Ovary (tissue), 9 donors: Measurements from ENCODE around the gene ANKAR. TPM values are rescaled to one million over a fixed set of nuclear protein-coding genes. Genes with fewer than 3 reads are reported as not detected.
A peak's percentile ranks its signal among the peaks of the same experiment; 100 is the strongest.

ENCODE experiments used
- DNase-seq, 5 donors: peaks; one replicate each; pipeline ENCODE4 v3.0.0-alpha.2; 2019 to 2020
- H3K27ac ChIP-seq, 2 donors: fragments of 200-600 bp; one replicate each; pipeline versions ENCODE4 v1.5.1 to v1.8.0; 2019 to 2022
- H3K27me3 ChIP-seq: fragments of 200-600 bp; one replicate; pipeline ENCODE4 v1.8.0; 2022
- H3K36me3 ChIP-seq: fragments of 200-600 bp; sonication (generic); one replicate; pipeline ENCODE4 v1.5.1; 2019
- H3K4me1 ChIP-seq: one replicate; pipeline ENCODE4 v1.8.1; 2013; ENCODE audit warnings: mild to moderate bottlenecking, moderate library complexity; ENCODE audit not compliant: insufficient read depth
- H3K4me3 ChIP-seq: fragments of 200-600 bp; sonication (generic); one replicate; pipeline ENCODE4 v1.5.1; 2017
- H3K9me3 ChIP-seq, 2 donors: fragments of 200-600 bp in 1 of 2; sonication (generic) in 1 of 2; one replicate each; pipeline versions ENCODE4 v1.5.1 to v1.8.1; 2013 to 2019; ENCODE audit warnings: mild to moderate bottlenecking in 1 of 2, moderate library complexity in 1 of 2
- CTCF ChIP-seq, 3 donors: fragments of 450-650 bp in 2 of 3; fragments of 200-600 bp in 1 of 3; IDR thresholded peaks; one replicate each; pipeline versions ENCODE4 v1.5.1 to v1.8.0; 2016 to 2022; ENCODE audit warnings: antibody characterized with exemption in 3 of 3, mild to moderate bottlenecking in 1 of 3
- EP300 ChIP-seq: sonication (generic); formaldehyde crosslinking; IDR thresholded peaks from one replicate; pipeline ENCODE4 v1.6.1; 2017; ENCODE audit warnings: antibody characterized with exemption
- POLR2A ChIP-seq: fragments of 450-650 bp; IDR thresholded peaks from one replicate; pipeline ENCODE4 v1.6.1; 2017; ENCODE audit warnings: antibody characterized with exemption, mild to moderate bottlenecking, moderate library complexity
- WGBS, 3 donors: extraction: QIAGEN DNeasy Blood & Tissue Kit in 1 of 3; methylation state at CpG; one replicate each; pipeline versions ENCODE4 v1.1.5 to v1.1.7; 2013 to 2017; 5-methylcytosine and 5-hydroxymethylcytosine counted together
- intact Hi-C, 4 donors: fragments of 100-400 bp; cut with DNase I; formaldehyde crosslinking; loops; one replicate each; pipeline versions ENCODE4 v1.11.0 to v1.15.1; 2022 to 2023
- polyA plus RNA-seq, 2 donors: library from polyadenylated mRNA; stranded (reverse); fragments of 200-250 nt in 1 of 2; fragments of 350-450 nt in 1 of 2; fragmentation: Illumina TruSeq in 1 of 2; extraction: RNeasy Lipid Tissue Mini Kit (QIAGEN cat#74804) in 1 of 2; gene quantifications; one replicate each; pipeline ENCODE4 v1.2.3, GENCODE V29; 2013 to 2014
- total RNA-seq, 7 donors: library from RNA; depleted of rRNA in 2 of 7; stranded (reverse); fragments of >200 nt in 2 of 7; fragmentation: NEBNext Ultra II Directional in 3 of 7; extraction: Animal tissue kit (Norgen Biotek cat#: 25700) in 3 of 7; gene quantifications; one replicate each; pipeline versions ENCODE4 v1.1.0 to v1.2.4, GENCODE V29; 2016 to 2023
- donor health status: DM: no; HTN: no; CAD: no; lungs with moderate emphysema.
- donor health status: DM: no; HTN: no; CAD: no.
- donor health status: Bipolar disorder and iron deficiency.
- donor health status: DM: yes; HTN: yes; CAD: no.
- donor health status: DM: no; HTN: no; CAD: no.
- donor health status: DM: yes; HTN: yes; CAD: no.

The ANKAR gene
- total and polyA plus RNA-seq, 9 donors: 3.6 to 23.2 (median 17.3) TPM

DNA sequence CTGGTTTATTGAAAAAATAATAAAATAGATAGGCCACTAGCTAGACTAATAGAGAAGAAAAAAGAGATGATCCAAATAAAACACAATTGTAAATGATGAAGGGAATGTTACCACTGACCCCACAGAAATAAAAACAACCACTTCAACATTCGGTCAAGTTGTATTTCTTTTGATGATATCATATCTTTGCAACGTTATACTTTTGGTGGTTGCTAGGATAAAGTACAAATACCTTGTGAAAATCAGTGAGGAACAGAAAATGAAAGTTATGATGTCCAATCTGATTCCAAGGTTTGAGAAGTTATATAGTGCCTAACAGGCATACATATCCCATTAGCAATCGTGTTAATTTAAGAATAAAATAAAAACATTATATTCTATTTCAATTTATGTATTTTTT is 19.8 kb upstream of the ANKAR start:
- intact Hi-C loops: no loop called here
- no peak overlapping the region for H3K4me3 ChIP-seq
- no peaks in the 10 kb centered on the region for H3K36me3 ChIP-seq
- no peaks in the 10 kb centered on the region for H3K27me3 ChIP-seq
- no peak overlapping the region for H3K27ac ChIP-seq
- no peaks in the 10 kb centered on the region for H3K9me3 ChIP-seq
- TF ChIP-seq CTCF (IDR thresholded peaks at IDR 0.05): no peak
- no peak for TF ChIP-seq POLR2A
- no peak for TF ChIP-seq EP300
- 21 to 29% (median 23%) methylated on average over 3 of the region's 3 CpGs for WGBS, 3 donors
- DNase-seq: no peak
- no peaks in the 10 kb centered on the region for H3K4me1 ChIP-seq

DNA sequence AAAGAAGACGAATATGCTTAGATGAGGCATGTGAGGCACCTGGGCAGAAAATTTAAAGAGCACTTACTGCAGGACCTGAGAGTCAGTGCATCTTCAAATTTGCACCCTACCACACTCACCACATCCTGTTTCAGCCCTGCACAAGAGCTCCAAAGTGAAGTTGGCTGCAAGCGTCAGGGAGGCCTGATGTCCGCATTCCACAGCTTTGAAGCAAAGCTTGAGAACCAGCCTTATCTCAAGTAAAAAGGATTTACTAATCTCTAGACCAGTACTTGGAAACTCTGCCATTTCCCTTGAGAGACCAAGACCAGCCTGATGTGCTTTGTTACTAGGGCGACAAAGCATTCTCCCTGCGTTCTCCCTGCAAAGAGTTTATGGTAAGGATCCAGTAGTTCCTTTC is 16.6 kb upstream of the ANKAR start:
- H3K9me3 ChIP-seq: no peaks in the 10 kb centered on the region
- peak in 4 of 5 donors; percentile 24 to 42 (median 28) for DNase-seq
- WGBS, 3 donors: 36 to 48% (median 37%) methylated on average over 5 of the region's 5 CpGs
- H3K27me3 ChIP-seq: no peaks in the 10 kb centered on the region
- no peak overlapping the region for H3K4me3 ChIP-seq
- no peaks in the 10 kb centered on the region for H3K36me3 ChIP-seq
- peak overlapping the region in 1 of 2 donors; percentile 14 for H3K27ac ChIP-seq
- peaks cover 4% of the 10 kb centered on the region for H3K4me1 ChIP-seq
- TF ChIP-seq CTCF (IDR thresholded peaks at IDR 0.05): no peak
- no peak for TF ChIP-seq EP300
- no peak for TF ChIP-seq POLR2A
- intact Hi-C loops: no loop called here

- Histone ChIP-seq H3K9me3 (no peaks in the 10 kb centered on the region), H3K27ac (peak overlapping the region in 1 of 2 donors; percentile 14), H3K36me3 (no peaks in the 10 kb centered on the region), H3K4me3 (no peak overlapping the region), H3K4me1 (peaks cover 8% of the 10 kb centered on the region), H3K27me3 (no peaks in the 10 kb centered on the region)
- intact Hi-C loops: no loop called here
- 72 to 77% (median 75%) methylated on average over 7 of the region's 7 CpGs for WGBS, 3 donors
- no peak for DNase-seq
- TF ChIP-seq EP300 (no peak), POLR2A (no peak), CTCF (IDR thresholded peaks at IDR 0.05) (no peak)
These were observed 15.9 kb upstream of the ANKAR start for GRCh38 chr2:189658306-189659212.

DNA sequence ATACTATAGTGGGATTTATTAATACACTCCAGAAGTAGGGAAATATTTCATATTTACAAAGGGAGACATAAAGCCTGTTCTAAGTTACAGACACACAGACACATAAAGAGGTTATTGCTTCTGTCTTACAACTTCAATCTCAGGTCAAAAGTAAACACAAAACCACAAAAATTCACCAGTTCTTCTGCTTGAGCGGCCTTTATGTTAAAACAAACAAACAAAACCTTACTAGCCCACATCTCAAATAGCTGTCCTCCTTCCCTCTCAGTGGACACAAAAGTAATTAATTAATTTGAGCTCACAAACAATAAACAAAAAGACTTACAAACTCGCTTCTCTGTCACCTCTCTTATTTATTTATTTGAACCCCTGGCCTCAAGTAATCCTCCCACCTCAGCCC is 14.7 kb upstream of the ANKAR start:
- Histone ChIP-seq H3K36me3 (no peaks in the 10 kb centered on the region), H3K4me1 (peaks cover 10% of the 10 kb centered on the region), H3K27me3 (no peaks in the 10 kb centered on the region), H3K4me3 (no peak overlapping the region), H3K9me3 (no peaks in the 10 kb centered on the region), H3K27ac (no peak overlapping the region)
- WGBS, 3 donors: 49 to 67% (median 54%) methylated on average over 2 of the region's 2 CpGs
- TF ChIP-seq CTCF (IDR thresholded peaks at IDR 0.05): no peak
- TF ChIP-seq POLR2A: no peak
- TF ChIP-seq EP300: no peak
- intact Hi-C loops: loop anchor here in 2 of 4 donors (5.0 kb wide), 3 partner anchors 38 to 82 kb away; partner anchors contain the start of gene SLC40A1 (in 1 of the 2)
- no peak for DNase-seq
